Measurements from ENCODE around the gene SLC10A1. TPM values are rescaled to one million over a fixed set of nuclear protein-coding genes. Genes with fewer than 3 reads are reported as not detected.

SLC10A1 gene
- total RNA-seq, 2 experiments from 2014 or later, result not detected

- H3K27ac Mint-ChIP-seq, result no peak overlapping the region
Observed at GRCh38 chr14:69795691-69796090, 1.4 kb downstream of the SLC10A1 start.

DNA sequence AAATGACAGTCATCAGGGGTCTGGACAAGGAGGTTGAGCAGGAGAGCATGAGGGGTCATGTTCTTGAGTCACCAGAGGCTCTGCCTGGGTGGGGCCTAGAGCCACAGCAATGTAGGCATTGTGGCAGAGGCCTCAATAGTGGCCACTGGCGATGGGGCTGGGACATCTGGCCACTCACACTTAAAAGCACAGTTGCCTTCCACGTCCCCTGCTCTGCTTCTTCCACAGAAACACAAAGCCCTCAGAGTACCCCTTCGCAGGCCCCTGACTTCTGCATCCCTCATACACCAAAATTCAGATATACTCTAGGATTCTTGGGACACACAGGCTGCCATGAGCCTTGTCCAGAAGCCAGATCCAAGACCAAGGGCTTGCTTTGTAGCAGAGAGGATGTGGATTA is 2.2 kb downstream of the SLC10A1 start:
- H3K27me3 Mint-ChIP-seq, result no peaks in the 10 kb centered on the region
- no peaks in the 10 kb centered on the region for H3K4me1 Mint-ChIP-seq
- DNase-seq (no peak), ATAC-seq (ENCODE audit: low read depth) (no peak)
- POLR2A ChIA-PET, result no interaction called here
- H3K4me3 Mint-ChIP-seq, result no peak overlapping the region
- H3K36me3 Mint-ChIP-seq, result no peaks in the 10 kb centered on the region
- H3K9me3 Mint-ChIP-seq, result no peaks in the 10 kb centered on the region
- H3K27ac Mint-ChIP-seq, result no peak overlapping the region

More at GRCh38 chr14:69795691-69796090, 1.4 kb downstream of the SLC10A1 start:
- no peaks in the 10 kb centered on the region for H3K4me1 Mint-ChIP-seq
- no peaks in the 10 kb centered on the region for H3K27me3 Mint-ChIP-seq
- no peak overlapping the region for H3K4me3 Mint-ChIP-seq
- POLR2A ChIA-PET, result no interaction called here
- no peaks in the 10 kb centered on the region for H3K9me3 Mint-ChIP-seq
- no peak for ATAC-seq (ENCODE audit: low read depth)
- DNase-seq, result no peak
- no peaks in the 10 kb centered on the region for H3K36me3 Mint-ChIP-seq

DNA sequence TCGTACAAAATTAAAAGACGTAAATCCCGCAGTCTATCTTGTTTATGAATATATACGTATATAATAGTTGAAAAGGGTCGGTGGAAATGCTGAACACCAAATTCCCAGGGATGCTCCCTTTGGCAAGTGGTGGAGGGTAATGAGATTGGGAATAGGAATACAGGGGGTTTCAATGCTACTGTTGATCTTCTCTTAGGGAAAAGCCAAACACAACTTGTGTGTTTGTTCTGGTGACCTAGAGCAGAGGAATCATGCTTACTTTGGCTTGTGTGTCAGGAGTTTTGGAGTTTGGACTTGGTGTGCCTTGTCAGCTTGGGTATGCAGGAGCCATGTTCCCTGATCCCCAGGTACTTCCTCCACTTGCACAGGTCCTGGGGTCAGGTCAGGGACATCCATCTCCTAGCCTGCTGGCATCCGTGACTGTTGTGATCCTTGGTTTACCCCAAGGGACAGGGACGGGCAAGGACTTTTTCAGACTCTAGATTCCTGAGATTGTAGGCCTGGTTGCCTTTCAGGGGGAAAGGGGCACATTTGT is 4.1 kb downstream of the SLC10A1 start:
- Mint-ChIP-seq H3K9me3 (no peaks in the 10 kb centered on the region), H3K27me3 (no peaks in the 10 kb centered on the region), H3K27ac (no peak overlapping the region), H3K4me1 (no peaks in the 10 kb centered on the region), H3K4me3 (no peak overlapping the region), H3K36me3 (no peaks in the 10 kb centered on the region)
- no peak for ATAC-seq (ENCODE audit: low read depth)
- POLR2A ChIA-PET, result no interaction called here
- no peak for DNase-seq

- no peaks in the 10 kb centered on the region for H3K27me3 Mint-ChIP-seq
- no peak for DNase-seq
- H3K36me3 Mint-ChIP-seq, result peaks cover 7% of the 10 kb centered on the region
- POLR2A ChIA-PET, result no interaction called here
- no peak overlapping the region for H3K4me3 Mint-ChIP-seq
- no peaks in the 10 kb centered on the region for H3K4me1 Mint-ChIP-seq
- no peak overlapping the region for H3K27ac Mint-ChIP-seq
- no peak for ATAC-seq (ENCODE audit: low read depth)
- H3K9me3 Mint-ChIP-seq, result no peaks in the 10 kb centered on the region
Observed at GRCh38 chr14:69789118-69789640, 7.9 kb downstream of the SLC10A1 start.

GRCh38 chr14:69786603-69787002 is 10.4 kb downstream of the SLC10A1 start:
- POLR2A ChIA-PET, result no interaction called here
- ATAC-seq (ENCODE audit: low read depth) (no peak), DNase-seq (no peak)
- Mint-ChIP-seq H3K36me3 (peaks cover 7% of the 10 kb centered on the region), H3K27ac (no peak overlapping the region), H3K4me3 (no peak overlapping the region), H3K9me3 (no peaks in the 10 kb centered on the region), H3K27me3 (no peaks in the 10 kb centered on the region), H3K4me1 (no peaks in the 10 kb centered on the region)

DNA sequence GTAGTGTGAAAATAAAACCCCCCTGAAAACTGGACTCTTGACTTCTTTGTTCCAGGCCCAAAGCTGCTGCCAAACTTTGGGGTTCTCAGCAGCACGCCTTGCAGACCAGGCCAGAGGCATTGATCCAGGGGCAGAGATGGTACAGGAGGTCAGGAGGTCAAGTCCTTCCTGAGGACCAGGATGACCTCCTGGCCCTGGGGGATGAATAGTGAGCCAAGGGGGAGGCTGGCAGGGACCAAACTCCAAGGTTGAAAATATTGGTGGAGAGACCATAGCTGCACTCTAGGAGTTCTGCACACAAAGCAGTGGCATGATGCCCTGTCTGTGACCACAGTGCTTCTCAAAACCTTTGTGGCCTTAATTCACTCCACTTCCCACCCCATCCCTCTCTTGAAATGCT is 12.1 kb downstream of the SLC10A1 start:
- POLR2A ChIA-PET, result interaction anchor here (1.5 kb wide), 1 partner anchor 18 kb away, joined by 5 read pairs; the partner anchor contains the start of gene SRSF5
- Mint-ChIP-seq H3K36me3 (peaks cover 14% of the 10 kb centered on the region), H3K27ac (no peak overlapping the region), H3K4me1 (no peaks in the 10 kb centered on the region), H3K4me3 (no peak overlapping the region), H3K9me3 (no peaks in the 10 kb centered on the region), H3K27me3 (no peaks in the 10 kb centered on the region)
- no peak for DNase-seq
- ATAC-seq (ENCODE audit: low read depth), result no peak

GRCh38 chr14:69780952-69781351 is 16.1 kb downstream of the SLC10A1 start:
- no peak for ATAC-seq (ENCODE audit: low read depth)

GRCh38 chr14:69780092-69780491 is 16.9 kb downstream of the SLC10A1 start:
- no peak for ATAC-seq (ENCODE audit: low read depth)
- H3K36me3 Mint-ChIP-seq, result peaks cover 46% of the 10 kb centered on the region
- no peak for DNase-seq
- POLR2A ChIA-PET, result interaction anchor here (0.6 to 5.6 kb wide), 2 partner anchors 13 to 50 kb away, joined by 5 to 19 read pairs; partner anchors contain the start of gene SRSF5
- no peak overlapping the region for H3K27ac Mint-ChIP-seq
- H3K9me3 Mint-ChIP-seq, result no peaks in the 10 kb centered on the region
- no peaks in the 10 kb centered on the region for H3K27me3 Mint-ChIP-seq
- H3K4me3 Mint-ChIP-seq, result no peak overlapping the region
- peaks cover 28% of the 10 kb centered on the region for H3K4me1 Mint-ChIP-seq

More at GRCh38 chr14:69780952-69781351, 16.1 kb downstream of the SLC10A1 start:
- DNase-seq, result no peak
- POLR2A ChIA-PET, result no interaction called here
- Mint-ChIP-seq H3K4me1 (peaks cover 23% of the 10 kb centered on the region), H3K27ac (peak overlapping the region; percentile 17), H3K36me3 (peaks cover 45% of the 10 kb centered on the region), H3K27me3 (no peaks in the 10 kb centered on the region), H3K9me3 (no peaks in the 10 kb centered on the region), H3K4me3 (no peak overlapping the region)

- POLR2A ChIA-PET, result interaction anchor here (5.6 kb wide), 1 partner anchor 12 kb away, joined by 19 read pairs; the partner anchor contains the start of gene SRSF5
- Mint-ChIP-seq H3K4me1 (peaks cover 31% of the 10 kb centered on the region), H3K4me3 (no peak overlapping the region)
Observed at GRCh38 chr14:69779088-69779487, 18.0 kb downstream of the SLC10A1 start.

GRCh38 chr14:69776875-69777453 is 20.1 kb downstream of the SLC10A1 start:
- H3K4me1 Mint-ChIP-seq, result peaks cover 44% of the 10 kb centered on the region
- H3K9me3 Mint-ChIP-seq, result no peaks in the 10 kb centered on the region
- no peak for ATAC-seq (ENCODE audit: low read depth)

More at GRCh38 chr14:69779088-69779487, 18.0 kb downstream of the SLC10A1 start:
- DNase-seq (no peak), ATAC-seq (ENCODE audit: low read depth) (no peak)
- H3K9me3 Mint-ChIP-seq, result no peaks in the 10 kb centered on the region
- H3K27me3 Mint-ChIP-seq, result no peaks in the 10 kb centered on the region
- no peak overlapping the region for H3K27ac Mint-ChIP-seq
- H3K36me3 Mint-ChIP-seq, result peaks cover 52% of the 10 kb centered on the region

DNA sequence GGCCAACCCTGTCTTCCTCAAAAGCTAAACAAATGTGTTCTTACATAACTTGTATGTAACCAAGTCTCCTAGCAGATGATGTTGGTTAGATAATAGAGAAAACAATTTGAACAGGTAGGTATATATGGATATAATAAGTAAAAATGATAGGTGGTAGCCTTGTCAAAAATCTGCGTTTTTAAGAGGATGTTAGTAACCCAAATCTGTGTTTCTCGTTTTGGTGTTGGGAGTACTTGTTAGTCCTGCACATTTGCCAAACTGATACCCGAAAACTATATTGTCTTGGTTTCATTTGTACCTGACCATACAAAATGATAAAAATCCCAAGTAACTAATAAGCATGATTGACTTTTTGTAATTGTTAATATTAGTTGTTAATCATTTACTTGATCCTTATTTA is 22.0 kb downstream of the SLC10A1 start:
- no peaks in the 10 kb centered on the region for H3K27me3 Mint-ChIP-seq
- H3K4me3 Mint-ChIP-seq, result no peak overlapping the region
- DNase-seq (no peak), ATAC-seq (ENCODE audit: low read depth) (no peak)
- peaks cover 54% of the 10 kb centered on the region for H3K4me1 Mint-ChIP-seq
- POLR2A ChIA-PET, result interaction anchor here (5.6 kb wide), 1 partner anchor 8 kb away, joined by 19 read pairs; the partner anchor contains the start of gene SRSF5
- no peaks in the 10 kb centered on the region for H3K9me3 Mint-ChIP-seq
- H3K27ac Mint-ChIP-seq, result no peak overlapping the region
- H3K36me3 Mint-ChIP-seq, result peaks cover 77% of the 10 kb centered on the region

More at GRCh38 chr14:69776875-69777453, 20.1 kb downstream of the SLC10A1 start:
- peaks cover 70% of the 10 kb centered on the region for H3K36me3 Mint-ChIP-seq
- POLR2A ChIA-PET, result interaction anchor here (5.6 kb wide), 1 partner anchor 10 kb away, joined by 19 read pairs; the partner anchor contains the start of gene SRSF5
- no peaks in the 10 kb centered on the region for H3K27me3 Mint-ChIP-seq
- H3K4me3 Mint-ChIP-seq, result peak overlapping the region; percentile 47
- peak overlapping the region; percentile 71 for H3K27ac Mint-ChIP-seq
- no peak for DNase-seq

DNA sequence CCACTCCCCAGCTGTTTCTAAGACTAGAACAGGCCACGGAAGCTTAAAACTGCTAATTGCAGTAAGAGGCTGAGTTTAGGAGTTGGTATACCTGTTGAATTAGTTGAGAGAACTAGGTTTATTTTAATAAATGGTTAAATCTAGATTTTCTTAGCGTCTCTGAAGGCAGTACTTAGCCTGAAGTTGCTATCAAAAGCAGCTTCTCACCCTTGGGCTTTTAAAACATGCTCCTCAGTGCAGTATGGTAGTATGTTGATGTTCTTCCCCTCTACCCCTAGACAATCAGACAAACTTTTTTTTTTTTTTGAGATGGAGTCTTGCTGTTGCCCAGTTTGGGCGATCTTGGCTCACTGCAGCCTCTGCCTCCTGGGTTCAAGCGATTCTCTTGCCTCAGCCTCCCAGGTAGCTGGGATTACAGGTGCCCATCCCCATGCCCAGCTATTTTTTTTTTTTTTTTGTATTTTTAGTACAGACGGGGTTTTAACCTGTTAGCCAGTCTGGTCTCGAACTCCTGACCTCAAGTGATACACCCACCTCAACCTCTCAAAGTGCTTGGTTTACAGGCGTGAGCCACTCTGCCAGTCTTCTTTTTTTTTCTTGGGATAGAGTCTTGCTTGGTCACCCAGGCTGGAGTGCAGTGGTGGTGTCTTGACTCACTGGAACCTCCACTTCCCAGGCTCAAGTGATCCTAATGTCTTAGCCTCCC is 23.3 kb downstream of the SLC10A1 start:
- ATAC-seq (ENCODE audit: low read depth), result no peak
- no peak for DNase-seq
- POLR2A ChIA-PET, result interaction anchor here (0.6 kb wide), 1 partner anchor 8 kb away, joined by 3 read pairs; no protein-coding TSS in a partner anchor
- no peaks in the 10 kb centered on the region for H3K9me3 Mint-ChIP-seq
- peaks cover 81% of the 10 kb centered on the region for H3K36me3 Mint-ChIP-seq
- H3K27me3 Mint-ChIP-seq, result no peaks in the 10 kb centered on the region
- no peak overlapping the region for H3K4me3 Mint-ChIP-seq
- H3K27ac Mint-ChIP-seq, result no peak overlapping the region
- H3K4me1 Mint-ChIP-seq, result peaks cover 63% of the 10 kb centered on the region
